NCI-H2196 treated with DMSO at 0.1 percent for 48 hours (cell line): Measurements from ENCODE around the gene LAMA5.

Source experiments
- DNase-seq: peaks from one replicate; lab custom pipeline; 2025; ENCODE audit not compliant: unreplicated experiment; lab: John Stamatoyannopoulos, UW

Gene LAMA5

DNA sequence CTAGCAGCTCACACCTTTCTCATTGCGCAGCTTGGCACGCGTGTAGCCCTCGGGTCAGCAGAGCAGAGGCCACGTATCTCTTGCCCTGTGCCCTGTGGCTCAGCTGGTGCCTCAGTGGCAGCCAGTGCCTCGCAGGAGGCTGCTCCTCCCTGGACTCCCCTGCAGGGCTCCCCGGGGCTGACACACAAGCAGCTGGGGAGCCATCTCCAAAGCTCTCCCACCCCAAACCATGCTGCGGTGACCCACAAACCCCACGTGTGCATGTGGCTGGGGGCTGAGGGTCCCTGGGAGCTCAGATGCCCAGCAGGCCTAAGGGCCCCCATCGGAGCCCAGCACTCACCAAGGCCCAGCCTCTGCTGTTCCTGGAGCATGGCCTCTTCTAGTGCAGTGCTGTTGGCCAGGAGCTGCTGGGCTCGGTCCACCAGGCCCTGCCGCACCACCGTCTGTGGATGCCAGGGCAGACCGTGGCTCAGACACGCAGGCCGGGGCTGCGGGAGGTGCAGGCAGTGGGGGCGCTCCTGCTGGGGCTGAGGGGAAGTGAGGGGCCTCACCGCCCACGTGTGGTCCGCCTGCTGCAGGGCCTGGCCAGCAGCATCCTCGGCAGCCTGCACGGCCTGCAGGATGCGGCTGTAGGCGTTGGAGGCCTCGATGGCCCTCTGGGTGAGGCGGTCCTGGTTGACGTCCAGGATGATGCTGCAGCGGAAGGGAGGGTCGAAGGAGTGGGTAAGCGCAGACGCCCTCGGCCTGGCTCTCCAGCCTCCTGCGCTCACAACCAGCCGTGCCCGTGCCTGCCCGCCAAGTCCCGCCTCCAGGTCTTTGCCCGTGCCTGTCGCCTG is 50.6 kb downstream of the LAMA5 start:
- no peak for DNase-seq

DNA sequence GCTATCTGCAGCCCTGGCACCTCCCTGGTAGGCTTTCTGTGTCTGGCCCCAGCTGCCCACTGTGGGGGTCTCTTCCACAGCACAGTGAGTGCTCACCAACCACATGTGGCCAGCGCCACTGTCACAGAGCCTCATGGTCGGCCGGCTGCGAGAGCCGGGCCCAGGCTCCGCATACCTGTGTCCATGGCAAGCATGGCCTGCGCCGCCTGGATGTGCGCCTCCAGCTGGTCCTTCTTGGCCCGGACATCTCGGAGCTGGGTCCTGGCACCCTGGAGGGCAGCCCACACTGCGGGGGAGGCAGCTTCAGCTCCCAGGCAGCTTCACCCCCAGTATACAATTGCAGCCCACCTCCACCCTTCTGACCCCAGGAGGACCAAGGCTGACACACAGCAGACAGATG is 51.3 kb downstream of the LAMA5 start:
- no peak for DNase-seq

DNA sequence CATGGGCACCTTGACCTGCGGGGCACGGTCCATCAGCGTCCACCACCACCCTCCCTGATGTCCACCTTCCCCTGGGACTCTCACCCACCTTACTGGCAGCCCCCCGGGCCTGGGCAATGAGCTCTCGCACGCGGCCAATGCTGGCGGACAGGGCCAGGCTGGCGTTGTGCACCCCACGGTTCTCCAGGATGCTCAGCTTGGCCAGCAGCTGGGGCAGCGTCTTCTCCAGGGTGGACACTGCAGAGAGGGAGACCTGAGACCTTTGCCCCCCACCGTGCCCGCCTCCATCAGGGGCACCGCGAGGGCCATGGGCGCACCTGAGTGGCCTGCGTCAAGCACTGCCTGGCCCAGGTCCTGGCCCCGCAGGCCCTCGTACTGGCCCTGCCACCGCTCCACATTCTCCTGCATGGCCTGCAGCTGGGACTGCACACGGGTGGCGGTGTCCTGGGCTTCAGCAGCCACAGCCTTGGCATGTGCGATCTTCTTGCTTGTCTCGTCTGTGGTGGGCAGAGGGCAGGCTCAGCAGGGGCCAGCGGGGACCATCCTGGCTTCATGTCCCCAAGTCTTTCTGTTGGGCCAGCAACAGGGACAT is 52.3 kb downstream of the LAMA5 start:
- DNase-seq = no peak

DNA sequence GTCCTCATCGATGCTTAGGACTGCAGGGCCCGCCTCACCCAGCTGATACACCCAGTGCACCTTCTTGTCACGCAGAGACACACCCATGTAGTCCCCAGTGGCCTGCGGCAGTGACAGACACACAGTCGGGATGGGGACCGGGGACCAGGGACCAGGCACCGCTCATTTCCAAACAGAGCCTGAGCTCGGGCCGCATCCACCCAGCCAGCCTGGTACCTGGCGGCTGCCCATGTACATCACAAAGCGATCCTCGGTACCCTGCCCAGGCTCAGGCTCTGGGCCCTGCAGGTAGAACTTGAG is 52.8 kb downstream of the LAMA5 start:
- no peak for DNase-seq

DNA sequence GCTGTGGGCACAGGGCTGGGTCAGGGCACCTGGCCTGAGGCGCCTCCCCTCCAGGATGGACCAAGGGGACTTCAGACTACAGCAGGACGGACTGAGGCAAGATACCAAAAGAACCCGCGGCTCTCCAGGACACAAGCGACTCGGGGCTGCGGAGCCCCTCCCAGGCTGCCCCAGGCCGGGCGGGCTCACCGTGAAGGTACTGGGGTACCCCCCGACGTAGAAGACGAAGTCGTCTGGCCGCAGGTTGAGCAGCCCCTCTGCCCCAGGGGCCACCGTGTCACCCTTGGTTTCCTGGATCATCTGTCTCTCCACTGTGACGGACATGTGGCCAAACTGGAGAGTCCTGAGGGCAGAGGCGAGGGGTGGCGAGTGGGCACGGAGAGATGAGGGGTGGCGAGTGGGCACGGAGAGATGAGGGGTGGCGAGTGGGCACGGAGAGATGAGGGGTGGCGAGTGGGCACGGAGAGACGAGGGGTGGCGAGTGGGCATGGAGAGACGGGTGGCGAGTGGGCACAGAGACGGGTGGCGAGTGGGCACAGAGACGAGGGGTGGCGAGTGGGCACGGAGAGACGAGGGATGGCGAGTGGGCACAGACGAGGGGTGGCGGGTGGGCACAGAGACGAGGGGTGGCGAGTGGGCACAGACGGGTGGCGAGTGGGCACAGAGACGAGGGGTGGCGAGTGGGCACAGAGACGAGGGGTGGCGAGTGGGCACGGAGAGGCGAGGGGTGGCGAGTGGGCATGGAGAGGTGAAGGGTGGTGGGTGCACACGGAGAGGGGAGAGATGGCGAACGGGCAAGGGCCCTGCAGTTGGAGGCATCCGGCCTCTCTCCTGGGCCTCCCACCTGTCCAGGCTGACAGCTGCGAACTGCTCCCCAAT is 53.4 kb downstream of the LAMA5 start:
- DNase-seq = no peak

DNA sequence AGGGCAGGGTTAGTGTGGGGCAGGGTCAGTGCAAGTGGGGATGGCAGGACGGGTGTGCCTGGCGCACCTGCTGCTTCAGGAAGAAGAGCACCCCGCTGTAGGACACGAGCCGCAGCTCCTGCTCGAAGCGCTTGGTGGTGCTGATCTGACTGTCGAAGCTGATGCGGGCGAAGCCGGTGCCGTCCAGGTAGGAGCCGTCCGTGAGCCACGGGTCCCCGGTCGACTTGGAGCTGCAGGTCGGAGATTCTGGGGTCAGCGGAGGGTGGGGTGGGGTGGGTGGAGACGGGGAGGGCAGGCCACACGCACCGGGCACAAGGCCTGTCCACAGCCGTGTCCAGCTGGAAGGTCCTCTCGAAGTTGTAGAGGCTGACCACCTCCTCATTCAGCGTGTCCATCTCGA is 54.1 kb downstream of the LAMA5 start:
- DNase-seq = no peak

DNA sequence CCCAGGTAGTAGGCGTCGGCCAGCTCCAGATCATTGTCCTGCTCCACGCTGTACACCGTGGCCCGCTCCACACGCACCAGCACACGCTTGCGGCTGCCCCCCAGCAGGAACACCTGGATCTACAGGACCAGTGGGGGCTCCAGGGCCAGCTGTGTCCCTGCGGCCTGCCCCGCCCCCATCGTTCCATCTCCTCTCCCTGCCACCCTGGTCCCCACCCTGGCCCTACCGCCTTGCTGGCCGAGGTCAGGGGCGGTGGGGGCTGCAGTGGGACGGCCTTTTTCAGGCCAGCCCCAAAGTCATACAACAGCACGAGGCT is 54.5 kb downstream of the LAMA5 start:
- no peak for DNase-seq

DNA sequence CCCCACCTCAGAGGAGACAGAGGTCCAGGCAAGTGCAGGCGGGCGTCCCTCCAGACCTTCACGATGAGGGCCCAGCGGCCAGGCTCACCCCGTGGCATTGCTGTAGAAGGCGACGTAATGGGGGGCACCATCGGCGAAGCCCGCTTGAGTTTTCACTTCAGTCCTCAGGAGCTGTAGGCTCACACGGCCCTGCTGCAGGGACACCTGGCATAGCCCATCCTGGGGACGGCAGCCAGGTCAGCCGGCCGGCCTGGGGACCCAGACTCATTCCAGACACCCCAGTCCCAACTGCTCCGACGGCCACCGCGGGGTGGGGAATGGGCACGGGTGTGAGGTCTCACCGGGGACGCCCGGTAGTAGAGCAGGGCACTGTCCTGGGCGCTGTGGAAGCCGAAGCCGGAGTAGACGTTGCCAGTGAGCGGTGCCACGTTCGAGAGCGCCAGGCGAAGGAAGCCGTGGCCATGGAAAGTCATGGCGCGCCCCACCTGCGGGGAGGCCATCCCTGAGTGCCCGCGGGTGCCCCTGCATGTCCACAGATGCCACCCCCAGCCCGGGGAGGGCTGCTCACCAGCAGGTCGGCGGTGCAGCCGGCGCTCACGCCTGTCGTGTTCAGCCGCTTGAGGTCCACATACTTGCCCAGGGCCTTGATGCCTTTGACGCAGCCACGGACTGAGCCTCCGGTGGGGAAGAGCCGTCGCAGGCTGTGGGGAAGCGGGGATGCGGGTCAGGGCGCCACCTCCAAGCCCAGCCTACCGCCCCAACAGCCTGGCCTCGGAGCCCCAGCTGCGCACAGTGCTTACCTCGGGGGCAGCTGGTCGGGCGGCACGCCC is 55.1 kb downstream of the LAMA5 start:
- DNase-seq = no peak

DNA sequence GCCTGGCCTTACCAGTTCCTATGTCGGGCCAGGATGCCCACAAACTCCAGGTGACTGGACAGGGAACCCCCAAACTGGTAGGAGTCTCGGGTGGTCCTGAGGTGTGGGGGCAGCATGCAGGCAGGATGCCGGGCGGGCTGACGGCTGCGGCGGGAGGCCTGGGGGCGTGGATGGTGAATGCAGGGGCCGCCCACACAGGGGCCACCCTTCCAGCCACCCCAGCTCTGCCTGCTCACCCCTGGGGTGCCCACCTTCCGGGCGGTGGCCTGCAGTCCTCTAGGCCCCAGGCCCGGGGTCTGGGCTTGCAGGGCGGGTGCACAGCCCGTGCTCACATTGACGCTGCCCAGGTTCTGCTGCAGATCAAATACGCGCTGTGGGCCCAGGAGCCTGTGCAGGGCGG is 56.0 kb downstream of the LAMA5 start:
- DNase-seq = no peak

DNA sequence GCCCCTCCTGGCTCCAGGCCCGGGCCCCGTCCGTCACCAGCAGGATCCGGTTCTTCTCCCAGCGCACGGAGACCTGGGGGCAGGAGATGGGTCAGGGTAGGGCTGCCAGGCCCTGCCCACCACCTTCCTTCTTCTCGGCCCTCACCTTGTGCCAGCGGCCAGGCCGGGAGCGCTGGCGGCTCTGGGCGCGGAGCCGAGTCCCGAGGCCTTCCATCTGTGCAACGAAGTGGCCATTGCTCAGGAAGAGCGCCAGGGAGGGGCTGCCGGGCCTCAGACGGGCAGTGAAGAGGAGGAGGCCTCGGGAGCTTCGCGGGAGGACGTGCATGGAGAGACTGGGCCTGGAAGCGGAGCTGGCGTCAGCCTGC is 56.4 kb downstream of the LAMA5 start:
- DNase-seq = no peak

DNA sequence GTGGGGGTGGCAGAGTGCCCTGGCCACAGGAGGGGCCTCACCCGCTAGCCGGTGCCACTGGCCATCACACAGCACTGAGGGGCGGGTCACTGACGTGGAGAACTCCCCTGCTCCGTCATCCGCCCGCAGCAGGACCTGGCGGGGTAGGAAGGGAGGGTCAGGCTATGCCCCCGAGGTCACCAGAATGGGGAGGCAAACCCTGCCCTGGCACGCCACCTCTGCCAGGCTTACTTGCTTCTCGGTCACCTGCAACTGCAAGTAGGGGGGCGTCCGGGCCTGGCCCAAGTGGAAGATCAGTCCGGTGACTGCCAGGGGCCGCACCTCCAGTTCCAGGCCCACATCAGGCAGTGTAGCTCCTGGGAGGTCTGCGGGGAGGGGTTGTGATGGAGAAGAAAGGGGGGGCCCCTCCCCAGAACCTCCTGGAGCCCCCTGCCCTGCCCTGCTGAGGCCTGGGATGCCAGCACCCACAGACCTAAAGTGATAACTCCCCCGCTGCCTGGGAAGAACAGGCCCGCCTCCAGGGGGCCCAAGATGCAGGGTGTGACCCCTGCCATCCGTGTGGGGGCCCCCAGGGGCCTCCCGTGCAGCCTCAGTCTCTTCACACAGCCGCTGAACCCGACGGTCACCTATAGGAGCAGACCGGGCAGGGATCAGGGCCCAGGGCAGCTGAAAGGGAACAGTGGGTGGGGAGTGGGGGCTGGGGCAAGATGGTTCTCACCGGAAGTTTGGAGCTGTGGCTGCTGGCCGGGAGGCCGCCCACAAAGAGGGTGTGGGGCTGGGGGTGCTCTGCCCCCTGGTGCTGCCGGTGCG is 57.0 kb downstream of the LAMA5 start:
- DNase-seq = no peak

DNA sequence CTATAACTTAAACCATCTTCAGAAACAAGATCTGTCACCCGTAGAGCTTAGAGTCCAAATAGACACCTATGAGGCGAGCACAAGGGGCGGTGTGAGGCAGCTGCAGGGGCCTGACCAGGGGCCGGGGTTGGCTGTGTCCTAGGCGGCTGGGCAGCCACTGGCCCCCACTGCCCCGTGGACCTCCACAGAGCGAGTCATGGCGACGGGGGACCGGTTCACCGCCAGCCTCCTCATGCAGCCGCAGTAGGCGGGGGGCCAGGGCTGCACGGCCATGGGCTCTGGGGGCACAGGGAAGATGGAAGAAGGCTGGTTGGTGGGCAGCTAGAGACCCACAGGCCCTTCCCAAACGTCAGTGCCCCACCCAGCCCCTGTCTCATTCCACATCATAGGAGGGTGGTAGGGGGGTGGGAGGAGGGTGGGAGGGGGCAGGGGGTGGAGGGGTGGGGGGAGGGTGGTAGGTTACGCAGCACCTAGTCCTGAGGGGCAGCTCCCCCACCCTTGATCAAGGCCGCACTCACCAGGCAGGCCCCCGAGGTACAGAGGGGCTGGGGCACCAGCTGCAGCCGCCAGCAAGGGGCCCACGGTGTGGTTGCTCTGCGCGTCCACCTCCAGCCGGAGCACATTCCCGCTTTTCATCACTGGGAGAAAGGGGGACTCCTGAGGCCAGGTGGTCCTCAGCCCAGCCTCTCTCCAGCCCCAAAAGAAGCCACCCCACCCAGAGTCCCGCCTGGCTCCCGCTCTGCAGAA is 57.7 kb downstream of the LAMA5 start:
- no peak for DNase-seq

DNA sequence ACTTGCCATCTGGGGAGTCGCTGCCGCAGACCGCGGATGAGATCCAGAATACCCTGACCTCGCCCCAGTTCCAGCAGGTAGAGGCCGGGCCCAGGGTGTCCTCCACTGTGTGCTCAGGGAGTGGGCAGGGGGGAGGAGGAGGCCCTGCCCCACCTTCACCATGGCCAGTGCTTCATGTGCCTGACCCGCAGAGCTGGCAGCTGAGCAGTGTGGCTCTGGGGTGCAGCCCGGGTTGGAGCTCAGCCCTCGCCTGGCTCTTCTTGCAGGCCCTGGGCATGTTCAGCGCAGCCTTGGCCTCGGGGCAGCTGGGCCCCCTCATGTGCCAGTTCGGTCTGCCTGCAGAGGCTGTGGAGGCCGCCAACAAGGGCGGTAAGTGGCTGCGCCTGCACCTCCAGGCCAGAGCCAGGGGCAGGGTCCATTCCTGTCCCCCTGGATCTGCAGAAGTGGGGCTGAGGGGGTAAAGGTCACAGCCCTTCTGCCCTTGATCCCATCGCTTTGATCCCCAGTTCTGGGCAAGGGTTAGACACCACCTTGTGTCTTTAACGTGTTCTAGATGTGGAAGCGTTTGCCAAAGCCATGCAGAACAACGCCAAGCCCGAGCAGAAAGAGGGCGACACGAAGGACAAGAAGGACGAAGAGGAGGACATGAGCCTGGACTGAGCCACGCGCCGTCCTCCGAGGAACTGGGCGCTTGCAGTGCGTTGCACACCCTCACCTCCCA is 58.9 kb downstream of the LAMA5 start:
- DNase-seq = no peak

DNA sequence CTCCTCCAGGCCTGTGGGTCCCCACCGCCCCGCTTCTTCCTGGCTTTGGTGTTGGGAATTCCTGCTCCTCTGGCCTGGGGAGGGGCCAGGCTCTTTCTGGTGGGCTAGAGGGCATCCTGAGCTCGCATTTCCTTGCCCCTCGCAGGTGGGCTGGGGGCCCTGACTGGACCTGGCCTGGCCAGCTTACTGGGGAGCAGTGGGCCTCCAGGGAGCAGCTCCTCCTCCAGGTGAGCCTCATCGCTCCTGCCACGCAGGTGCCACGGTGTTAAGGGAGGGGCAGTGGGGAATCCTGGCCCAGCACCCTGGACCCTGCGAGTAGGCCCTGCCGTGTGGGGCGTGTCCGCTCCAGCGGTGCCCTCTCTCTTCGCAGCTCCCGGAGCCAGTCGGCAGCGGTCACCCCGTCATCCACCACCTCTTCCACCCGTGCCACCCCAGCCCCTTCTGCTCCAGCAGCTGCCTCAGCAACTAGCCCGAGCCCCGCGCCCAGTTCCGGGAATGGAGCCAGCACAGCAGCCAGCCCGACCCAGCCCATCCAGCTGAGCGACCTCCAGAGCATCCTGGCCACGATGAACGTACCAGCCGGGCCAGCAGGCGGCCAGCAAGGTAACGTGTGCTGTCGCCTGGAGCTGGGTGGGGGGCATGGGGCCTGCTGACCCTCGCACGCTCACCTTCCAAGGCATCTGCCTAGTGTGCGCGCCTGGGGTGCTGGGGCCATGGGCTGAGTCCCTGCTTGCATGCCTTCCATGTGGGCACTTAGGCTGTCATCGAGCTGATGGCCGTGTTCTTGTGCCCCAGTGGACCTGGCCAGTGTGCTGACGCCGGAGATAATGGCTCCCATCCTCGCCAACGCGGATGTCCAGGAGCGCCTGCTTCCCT is 59.6 kb downstream of the LAMA5 start:
- DNase-seq = no peak

DNA sequence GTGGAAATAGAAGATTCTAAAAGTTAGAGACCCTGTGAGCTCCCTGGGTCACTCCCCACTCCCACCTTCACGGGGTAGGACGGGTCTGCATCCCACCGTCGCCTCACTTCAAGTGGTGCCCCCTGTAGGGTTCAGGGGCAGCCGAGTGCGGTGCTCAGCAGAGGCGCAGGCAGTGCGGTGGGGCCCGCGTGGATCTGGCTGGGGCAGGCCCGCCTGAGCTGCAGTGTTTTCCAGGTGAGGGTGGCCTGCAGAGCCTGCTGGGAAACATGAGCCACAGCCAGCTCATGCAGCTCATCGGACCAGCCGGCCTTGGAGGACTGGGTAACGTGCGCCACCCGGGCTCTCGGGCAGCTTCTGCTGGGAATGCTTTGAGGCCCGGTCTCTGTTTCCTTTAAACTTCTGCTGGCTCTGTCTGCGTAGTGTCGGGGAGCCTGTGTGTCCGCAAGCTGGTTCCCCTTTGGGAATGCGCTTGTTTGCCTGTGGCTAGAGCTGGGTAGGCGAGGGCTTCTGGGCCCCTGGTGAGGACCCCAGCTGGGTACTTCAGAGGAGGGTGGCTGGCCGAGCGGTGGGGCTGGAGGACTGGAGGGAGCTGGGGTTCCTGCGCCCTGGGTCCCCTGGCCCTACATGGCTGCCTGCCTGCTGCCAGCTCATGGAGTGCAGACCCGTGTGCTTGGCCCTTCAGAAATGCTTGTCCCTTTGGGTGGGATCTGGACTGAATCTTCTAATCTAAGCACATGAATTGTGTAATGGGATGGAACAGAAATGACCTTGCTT is 60.5 kb downstream of the LAMA5 start:
- DNase-seq = no peak

DNA sequence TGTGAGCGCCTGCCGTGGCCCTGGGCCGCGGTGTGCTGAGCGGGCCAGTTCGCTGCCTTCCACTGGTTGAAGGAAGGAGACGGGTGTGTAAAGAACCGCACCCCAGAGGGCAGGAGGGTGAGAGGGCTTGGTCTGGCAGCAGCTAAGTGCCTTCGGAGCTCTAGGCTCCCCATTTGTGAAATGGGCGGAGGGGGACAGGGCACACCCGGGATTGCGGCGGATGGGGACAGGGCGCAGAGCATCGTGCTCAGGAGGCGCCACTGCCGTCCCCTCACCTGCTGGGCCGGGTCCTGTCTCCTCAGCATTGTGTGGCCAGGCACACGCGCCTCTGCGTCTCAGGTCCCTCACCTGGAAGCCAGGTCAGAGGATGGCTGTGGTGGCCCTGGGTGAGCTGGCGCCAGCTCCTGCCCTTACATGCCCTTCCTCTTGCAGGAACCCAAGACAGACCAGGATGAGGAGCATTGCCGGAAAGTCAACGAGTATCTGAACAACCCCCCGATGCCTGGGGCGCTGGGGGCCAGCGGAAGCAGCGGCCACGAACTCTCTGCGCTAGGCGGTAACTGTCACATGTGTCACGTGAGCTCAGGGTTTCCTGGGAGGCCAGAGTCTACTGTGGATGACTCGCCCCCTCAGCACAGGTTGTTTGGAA is 61.2 kb downstream of the LAMA5 start:
- no peak for DNase-seq

DNA sequence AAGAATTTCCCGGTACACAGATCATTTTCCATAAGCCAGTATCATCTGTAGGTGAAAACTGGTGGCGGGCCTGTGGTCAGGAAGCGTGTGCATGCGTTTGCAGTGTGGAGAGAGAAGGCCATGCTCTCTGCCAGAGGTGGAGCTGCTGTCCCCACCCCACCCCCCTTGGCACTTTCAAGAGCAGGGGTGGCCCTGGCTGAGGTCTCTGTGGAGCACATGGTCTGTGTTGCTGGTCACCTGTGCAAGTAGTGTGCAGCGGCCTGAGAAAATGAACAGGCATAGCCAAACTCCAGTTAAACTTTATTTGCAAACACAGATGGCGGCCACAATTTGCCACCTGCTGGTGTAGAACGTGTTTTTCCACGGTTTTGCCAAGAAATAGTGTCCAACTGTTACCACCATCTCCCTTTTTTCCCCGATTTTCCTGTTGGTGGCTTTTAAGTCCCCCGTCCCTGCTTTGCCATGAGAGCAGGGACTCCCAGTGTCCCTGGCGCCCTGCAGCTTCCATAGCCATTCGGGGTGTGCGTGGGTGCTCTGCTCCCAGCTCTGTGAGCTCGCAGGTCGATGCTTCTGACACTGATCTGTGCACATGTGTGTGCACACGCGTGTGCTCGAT is 61.9 kb downstream of the LAMA5 start:
- DNase-seq = no peak
